Measurements from ENCODE around the gene SOX4.

SOX4 gene

DNA sequence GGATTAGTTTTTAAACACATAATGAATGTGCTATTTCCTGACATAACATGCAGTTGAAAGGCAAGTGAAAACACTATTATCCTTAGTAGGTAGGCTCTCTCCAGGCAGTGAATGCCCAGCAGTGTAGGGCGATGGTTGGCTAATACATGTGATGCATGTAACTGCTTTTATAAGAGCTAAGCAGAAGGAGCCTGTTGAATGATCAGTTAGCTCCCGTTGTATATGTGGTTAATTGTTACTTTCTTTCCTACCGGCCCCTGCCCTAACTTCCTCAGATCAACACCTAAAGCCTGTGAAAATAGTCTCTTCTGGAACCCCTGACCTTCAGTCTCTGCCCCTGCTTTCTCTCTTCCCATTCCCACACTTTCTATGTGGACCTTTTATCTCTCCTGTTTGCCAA lies 10.5 kb downstream of the SOX4 start:
- no peak overlapping the region for H3K4me3 ChIP-seq (ENCODE audit: low read length)
- peaks cover 12% of the 10 kb centered on the region for H3K4me1 ChIP-seq (ENCODE audit: control insufficient read depth, low read depth, low read length)
- H3K27me3 ChIP-seq (ENCODE audit: control insufficient read depth, insufficient read depth, low read length) = no peaks in the 10 kb centered on the region
- no peaks in the 10 kb centered on the region for H3K9me3 ChIP-seq (ENCODE audit: control insufficient read depth, low read depth, low read length)
- no peaks in the 10 kb centered on the region for H3K36me3 ChIP-seq (ENCODE audit: control insufficient read depth, low read depth, low read length)
- no peak overlapping the region for H3K27ac ChIP-seq (ENCODE audit: low read length)
- no peak overlapping the region for H3K9ac ChIP-seq (ENCODE audit: low read length)

GRCh38 chr6:21605166-21605565 lies 11.6 kb downstream of the SOX4 start:
- H3K9me3 ChIP-seq (ENCODE audit: control insufficient read depth, low read depth, low read length) = no peaks in the 10 kb centered on the region
- H3K9ac ChIP-seq (ENCODE audit: low read length) = no peak overlapping the region
- H3K36me3 ChIP-seq (ENCODE audit: control insufficient read depth, low read depth, low read length) = no peaks in the 10 kb centered on the region
- H3K27ac ChIP-seq (ENCODE audit: low read length) = no peak overlapping the region
- H3K27me3 ChIP-seq (ENCODE audit: control insufficient read depth, insufficient read depth, low read length) = no peaks in the 10 kb centered on the region
- H3K4me3 ChIP-seq (ENCODE audit: low read length) = no peak overlapping the region
- H3K4me1 ChIP-seq (ENCODE audit: control insufficient read depth, low read depth, low read length) = peaks cover 3% of the 10 kb centered on the region

GRCh38 chr6:21608601-21609000 lies 15.1 kb downstream of the SOX4 start:
- H3K4me3 ChIP-seq (ENCODE audit: low read length) = no peak overlapping the region
- no peak overlapping the region for H3K9ac ChIP-seq (ENCODE audit: low read length)
- no peaks in the 10 kb centered on the region for H3K9me3 ChIP-seq (ENCODE audit: control insufficient read depth, low read depth, low read length)
- no peak overlapping the region for H3K27ac ChIP-seq (ENCODE audit: low read length)
- H3K27me3 ChIP-seq (ENCODE audit: control insufficient read depth, insufficient read depth, low read length) = no peaks in the 10 kb centered on the region
- H3K36me3 ChIP-seq (ENCODE audit: control insufficient read depth, low read depth, low read length) = no peaks in the 10 kb centered on the region
- no peaks in the 10 kb centered on the region for H3K4me1 ChIP-seq (ENCODE audit: control insufficient read depth, low read depth, low read length)

GRCh38 chr6:21609881-21610329 lies 16.4 kb downstream of the SOX4 start:
- Histone ChIP-seq H3K36me3 (ENCODE audit: control insufficient read depth, low read depth, low read length) (no peaks in the 10 kb centered on the region), H3K4me3 (ENCODE audit: low read length) (no peak overlapping the region), H3K9me3 (ENCODE audit: control insufficient read depth, low read depth, low read length) (no peaks in the 10 kb centered on the region), H3K4me1 (ENCODE audit: control insufficient read depth, low read depth, low read length) (no peaks in the 10 kb centered on the region), H3K27me3 (ENCODE audit: control insufficient read depth, insufficient read depth, low read length) (no peaks in the 10 kb centered on the region), H3K9ac (ENCODE audit: low read length) (no peak overlapping the region), H3K27ac (ENCODE audit: low read length) (no peak overlapping the region)

GRCh38 chr6:21610341-21610740 lies 16.8 kb downstream of the SOX4 start:
- no peak overlapping the region for H3K9ac ChIP-seq (ENCODE audit: low read length)
- H3K9me3 ChIP-seq (ENCODE audit: control insufficient read depth, low read depth, low read length) = no peaks in the 10 kb centered on the region

GRCh38 chr6:21611485-21611884 lies 17.9 kb downstream of the SOX4 start:
- Histone ChIP-seq H3K9ac (ENCODE audit: low read length) (no peak overlapping the region), H3K36me3 (ENCODE audit: control insufficient read depth, low read depth, low read length) (no peaks in the 10 kb centered on the region)

More at GRCh38 chr6:21610341-21610740, 16.8 kb downstream of the SOX4 start:
- Histone ChIP-seq H3K4me1 (ENCODE audit: control insufficient read depth, low read depth, low read length) (no peaks in the 10 kb centered on the region), H3K4me3 (ENCODE audit: low read length) (no peak overlapping the region), H3K27me3 (ENCODE audit: control insufficient read depth, insufficient read depth, low read length) (no peaks in the 10 kb centered on the region), H3K27ac (ENCODE audit: low read length) (no peak overlapping the region), H3K36me3 (ENCODE audit: control insufficient read depth, low read depth, low read length) (no peaks in the 10 kb centered on the region)

DNA sequence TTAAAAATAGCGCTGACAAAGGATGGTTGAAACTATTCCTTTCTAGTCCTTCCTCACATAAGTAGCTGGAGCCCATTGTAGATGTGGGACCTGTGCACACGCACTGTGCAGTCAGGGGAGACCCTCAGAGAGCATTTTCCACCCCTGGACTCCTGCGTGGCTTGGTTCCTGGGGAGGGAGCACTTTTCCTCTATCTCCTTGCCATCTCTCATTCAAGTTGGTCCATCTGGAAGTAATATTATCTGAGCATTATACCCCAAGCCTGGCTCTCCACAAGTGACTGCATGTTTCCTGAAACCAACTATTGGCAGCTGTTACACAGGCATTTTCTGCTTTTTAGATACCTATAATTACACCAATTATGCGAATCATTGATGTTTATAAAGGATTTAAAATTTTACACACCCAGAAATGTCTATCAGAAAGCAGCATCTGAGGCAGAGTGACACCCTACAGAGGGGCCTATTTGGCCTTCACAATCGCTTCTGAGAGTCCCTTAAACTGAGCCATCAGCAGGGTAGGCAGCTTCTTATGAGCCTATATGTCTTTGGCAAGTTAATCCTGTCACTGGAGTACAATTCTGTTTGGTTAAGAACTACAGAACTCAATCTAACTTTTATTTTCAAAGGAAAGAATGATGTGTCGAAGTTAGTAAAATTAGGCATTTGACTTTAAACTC lies 18.7 kb downstream of the SOX4 start:
- H3K36me3 ChIP-seq (ENCODE audit: control insufficient read depth, low read depth, low read length) = no peaks in the 10 kb centered on the region
- H3K4me3 ChIP-seq (ENCODE audit: low read length) = no peak overlapping the region
- H3K27me3 ChIP-seq (ENCODE audit: control insufficient read depth, insufficient read depth, low read length) = no peaks in the 10 kb centered on the region

More at GRCh38 chr6:21611485-21611884, 17.9 kb downstream of the SOX4 start:
- H3K4me3 ChIP-seq (ENCODE audit: low read length) = no peak overlapping the region
- no peaks in the 10 kb centered on the region for H3K9me3 ChIP-seq (ENCODE audit: control insufficient read depth, low read depth, low read length)
- H3K27ac ChIP-seq (ENCODE audit: low read length) = no peak overlapping the region
- H3K27me3 ChIP-seq (ENCODE audit: control insufficient read depth, insufficient read depth, low read length) = no peaks in the 10 kb centered on the region
- H3K4me1 ChIP-seq (ENCODE audit: control insufficient read depth, low read depth, low read length) = no peaks in the 10 kb centered on the region

DNA sequence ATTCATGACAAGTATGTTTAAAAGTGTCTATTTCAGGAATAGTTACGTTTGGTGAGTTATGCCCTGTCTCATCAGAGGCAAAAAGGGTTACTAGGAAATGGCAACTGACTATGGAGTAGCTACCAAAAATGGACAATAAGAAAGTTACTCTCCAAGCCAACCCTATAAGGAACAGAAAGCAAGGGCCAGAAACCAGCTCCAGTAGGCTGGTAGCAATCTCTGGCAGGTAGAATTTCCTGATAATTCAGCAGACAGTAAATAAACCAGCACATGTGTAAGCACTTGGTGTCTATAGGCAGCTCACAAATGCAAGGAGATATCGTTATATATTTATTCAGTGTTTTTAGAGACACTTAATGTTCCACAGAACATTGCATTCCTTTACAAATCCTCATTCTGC lies 20.3 kb downstream of the SOX4 start:
- H3K4me1 ChIP-seq (ENCODE audit: control insufficient read depth, low read depth, low read length) = no peaks in the 10 kb centered on the region
- no peak overlapping the region for H3K27ac ChIP-seq (ENCODE audit: low read length)
- H3K27me3 ChIP-seq (ENCODE audit: control insufficient read depth, insufficient read depth, low read length) = no peaks in the 10 kb centered on the region
- no peaks in the 10 kb centered on the region for H3K36me3 ChIP-seq (ENCODE audit: control insufficient read depth, low read depth, low read length)
- H3K9ac ChIP-seq (ENCODE audit: low read length) = no peak overlapping the region
- H3K4me3 ChIP-seq (ENCODE audit: low read length) = no peak overlapping the region
- H3K9me3 ChIP-seq (ENCODE audit: control insufficient read depth, low read depth, low read length) = no peaks in the 10 kb centered on the region

More for the DNA sequence above, 18.7 kb downstream of the SOX4 start:
- Histone ChIP-seq H3K4me1 (ENCODE audit: control insufficient read depth, low read depth, low read length) (no peaks in the 10 kb centered on the region), H3K9ac (ENCODE audit: low read length) (no peak overlapping the region), H3K27ac (ENCODE audit: low read length) (no peak overlapping the region), H3K9me3 (ENCODE audit: control insufficient read depth, low read depth, low read length) (no peaks in the 10 kb centered on the region)

GRCh38 chr6:21614226-21614625 lies 20.7 kb downstream of the SOX4 start:
- no peak overlapping the region for H3K4me3 ChIP-seq (ENCODE audit: low read length)

DNA sequence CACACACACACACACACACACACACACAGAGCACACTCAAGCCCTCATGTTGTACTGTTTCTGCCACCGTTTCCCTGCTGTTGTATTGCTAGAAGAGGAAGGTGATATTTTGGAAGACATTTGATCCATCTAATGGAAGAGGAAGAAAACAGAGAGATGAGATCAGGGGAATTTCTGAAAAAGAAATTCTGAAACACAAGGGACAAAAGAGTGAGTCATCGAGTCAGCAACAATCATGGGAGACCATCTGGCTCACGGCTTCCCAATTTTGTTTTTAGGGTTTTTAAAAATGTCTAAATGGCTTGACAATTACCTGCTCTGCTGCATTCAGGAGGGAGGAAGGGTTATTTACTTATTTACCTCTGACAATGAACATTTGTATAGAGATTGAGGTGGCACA lies 22.0 kb downstream of the SOX4 start:
- Histone ChIP-seq H3K9me3 (ENCODE audit: control insufficient read depth, low read depth, low read length) (no peaks in the 10 kb centered on the region), H3K27ac (ENCODE audit: low read length) (no peak overlapping the region), H3K4me3 (ENCODE audit: low read length) (no peak overlapping the region), H3K36me3 (ENCODE audit: control insufficient read depth, low read depth, low read length) (no peaks in the 10 kb centered on the region), H3K9ac (ENCODE audit: low read length) (no peak overlapping the region), H3K27me3 (ENCODE audit: control insufficient read depth, insufficient read depth, low read length) (no peaks in the 10 kb centered on the region), H3K4me1 (ENCODE audit: control insufficient read depth, low read depth, low read length) (no peaks in the 10 kb centered on the region)

More at GRCh38 chr6:21614226-21614625, 20.7 kb downstream of the SOX4 start:
- no peak overlapping the region for H3K9ac ChIP-seq (ENCODE audit: low read length)
- H3K27ac ChIP-seq (ENCODE audit: low read length) = no peak overlapping the region
- H3K9me3 ChIP-seq (ENCODE audit: control insufficient read depth, low read depth, low read length) = no peaks in the 10 kb centered on the region
- no peaks in the 10 kb centered on the region for H3K36me3 ChIP-seq (ENCODE audit: control insufficient read depth, low read depth, low read length)
- no peaks in the 10 kb centered on the region for H3K4me1 ChIP-seq (ENCODE audit: control insufficient read depth, low read depth, low read length)
- no peaks in the 10 kb centered on the region for H3K27me3 ChIP-seq (ENCODE audit: control insufficient read depth, insufficient read depth, low read length)

- Histone ChIP-seq H3K4me3 (ENCODE audit: low read length) (no peak overlapping the region), H3K9me3 (ENCODE audit: control insufficient read depth, low read depth, low read length) (no peaks in the 10 kb centered on the region), H3K9ac (ENCODE audit: low read length) (no peak overlapping the region), H3K27me3 (ENCODE audit: control insufficient read depth, insufficient read depth, low read length) (no peaks in the 10 kb centered on the region), H3K36me3 (ENCODE audit: control insufficient read depth, low read depth, low read length) (no peaks in the 10 kb centered on the region), H3K4me1 (ENCODE audit: control insufficient read depth, low read depth, low read length) (no peaks in the 10 kb centered on the region), H3K27ac (ENCODE audit: low read length) (no peak overlapping the region)
These were observed 22.5 kb downstream of the SOX4 start for GRCh38 chr6:21616005-21616404.

GRCh38 chr6:21625642-21626041 lies 32.1 kb downstream of the SOX4 start:
- no peaks in the 10 kb centered on the region for H3K4me1 ChIP-seq (ENCODE audit: control insufficient read depth, low read depth, low read length)
- H3K27me3 ChIP-seq (ENCODE audit: control insufficient read depth, insufficient read depth, low read length) = no peaks in the 10 kb centered on the region
- no peak overlapping the region for H3K27ac ChIP-seq (ENCODE audit: low read length)
- H3K9ac ChIP-seq (ENCODE audit: low read length) = no peak overlapping the region
- H3K4me3 ChIP-seq (ENCODE audit: low read length) = no peak overlapping the region
- no peaks in the 10 kb centered on the region for H3K9me3 ChIP-seq (ENCODE audit: control insufficient read depth, low read depth, low read length)
- no peaks in the 10 kb centered on the region for H3K36me3 ChIP-seq (ENCODE audit: control insufficient read depth, low read depth, low read length)
